ENCODE data around the gene WT1.
A peak's percentile ranks its signal among the peaks of the same experiment; 100 is the strongest.

The WT1 gene

DNA sequence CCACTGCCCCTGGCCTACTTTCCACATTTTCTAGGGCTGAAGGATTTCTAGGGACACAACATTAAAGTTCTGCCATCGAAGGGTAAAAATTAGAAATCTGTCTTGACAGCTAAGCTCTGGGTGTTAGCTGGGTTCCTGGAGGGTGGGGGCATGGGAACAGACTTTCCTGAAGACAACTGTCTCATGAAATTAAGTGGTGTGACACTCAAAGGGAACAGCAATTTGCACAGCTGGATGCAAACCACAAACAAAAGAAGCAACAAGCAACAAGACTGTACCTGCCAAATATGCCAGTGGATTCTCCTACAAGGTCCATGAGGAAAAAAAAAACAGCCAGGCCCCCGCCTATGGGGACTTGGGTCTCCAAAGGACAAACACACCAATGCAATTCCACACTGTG, 32.5 kb downstream of the WT1 start:
- no peak for DNase-seq (ENCODE audit: low read depth, low spot score)
- in situ Hi-C loops (cut with HindIII; ENCODE audit: low sequenced_read_pairs) = no loop called here
- H3K4me3 ChIP-seq (ENCODE audit: low read depth, low read length) = no peak overlapping the region
- TF ChIP-seq, protein P1, sequence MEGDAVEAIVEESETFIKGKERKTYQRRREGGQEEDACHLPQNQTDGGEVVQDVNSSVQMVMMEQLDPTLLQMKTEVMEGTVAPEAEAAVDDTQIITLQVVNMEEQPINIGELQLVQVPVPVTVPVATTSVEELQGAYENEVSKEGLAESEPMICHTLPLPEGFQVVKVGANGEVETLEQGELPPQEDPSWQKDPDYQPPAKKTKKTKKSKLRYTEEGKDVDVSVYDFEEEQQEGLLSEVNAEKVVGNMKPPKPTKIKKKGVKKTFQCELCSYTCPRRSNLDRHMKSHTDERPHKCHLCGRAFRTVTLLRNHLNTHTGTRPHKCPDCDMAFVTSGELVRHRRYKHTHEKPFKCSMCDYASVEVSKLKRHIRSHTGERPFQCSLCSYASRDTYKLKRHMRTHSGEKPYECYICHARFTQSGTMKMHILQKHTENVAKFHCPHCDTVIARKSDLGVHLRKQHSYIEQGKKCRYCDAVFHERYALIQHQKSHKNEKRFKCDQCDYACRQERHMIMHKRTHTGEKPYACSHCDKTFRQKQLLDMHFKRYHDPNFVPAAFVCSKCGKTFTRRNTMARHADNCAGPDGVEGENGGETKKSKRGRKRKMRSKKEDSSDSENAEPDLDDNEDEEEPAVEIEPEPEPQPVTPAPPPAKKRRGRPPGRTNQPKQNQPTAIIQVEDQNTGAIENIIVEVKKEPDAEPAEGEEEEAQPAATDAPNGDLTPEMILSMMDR (IDR thresholded peaks at IDR 0.05; ENCODE audit: low read depth, low read length) = no peak

DNA sequence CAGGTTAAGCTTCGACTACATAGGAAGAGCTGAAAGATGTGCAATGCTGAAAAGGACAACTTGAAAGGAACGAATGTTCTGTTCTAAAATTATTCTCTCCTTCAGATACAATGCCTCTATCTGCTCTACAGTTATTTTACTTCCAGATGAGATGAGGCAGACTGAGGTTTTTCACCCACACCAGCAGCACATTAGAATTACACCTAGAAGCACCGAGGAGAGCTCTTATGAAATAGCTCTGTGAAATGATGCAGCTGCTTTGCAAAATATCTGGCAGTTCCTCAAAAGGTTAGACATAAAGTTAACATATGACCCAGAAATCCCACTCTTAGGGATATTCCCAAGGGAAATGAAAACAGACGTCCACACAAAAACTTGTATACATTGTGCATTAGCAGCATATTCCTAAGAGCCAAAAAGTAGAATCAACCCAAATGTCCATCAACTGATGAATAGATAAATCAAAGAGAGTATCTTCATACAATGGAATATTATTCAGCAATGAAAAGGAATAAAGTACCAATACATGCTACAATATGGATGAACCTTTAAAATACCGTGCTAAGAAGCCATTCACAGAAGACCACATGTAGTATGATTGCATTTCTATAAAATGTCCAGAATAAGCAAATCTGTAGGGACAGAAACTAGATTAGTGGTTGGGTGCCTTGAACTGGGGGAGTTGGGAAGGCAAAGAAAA, 34.5 kb downstream of the WT1 start:
- in situ Hi-C loops (cut with HindIII; ENCODE audit: low sequenced_read_pairs) = no loop called here
- TF ChIP-seq, protein P1 (IDR thresholded peaks at IDR 0.05; ENCODE audit: low read depth, low read length) = no peak
- no peak for DNase-seq (ENCODE audit: low read depth, low spot score)

DNA sequence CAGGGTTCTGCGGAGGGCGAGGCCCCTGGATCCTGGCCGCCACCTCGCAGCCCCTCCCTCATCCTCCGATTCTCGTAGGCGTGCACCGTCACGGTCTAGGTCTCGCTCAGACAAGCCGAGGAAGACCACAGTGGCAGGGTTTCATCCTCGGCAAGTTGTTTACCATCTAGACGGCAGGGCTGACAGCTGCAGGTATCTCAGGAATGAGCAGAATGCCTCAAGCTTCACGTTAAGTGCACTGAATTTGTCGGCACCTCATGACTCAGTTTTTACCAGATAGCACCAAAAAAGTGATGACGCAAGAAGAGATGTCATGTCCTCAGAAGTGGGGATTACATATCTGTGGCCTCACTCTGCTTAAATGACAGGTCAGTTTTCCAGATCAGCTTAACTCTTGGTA, 35.1 kb downstream of the WT1 start:
- TF ChIP-seq, protein P1 (IDR thresholded peaks at IDR 0.05; ENCODE audit: low read depth, low read length) = no peak
- no peak for DNase-seq (ENCODE audit: low read depth, low spot score)
- no peak overlapping the region for H3K4me3 ChIP-seq (ENCODE audit: low read depth, low read length)
- in situ Hi-C loops (cut with HindIII; ENCODE audit: low sequenced_read_pairs) = no loop called here

More for the DNA sequence above, 34.5 kb downstream of the WT1 start:
- no peak overlapping the region for H3K4me3 ChIP-seq (ENCODE audit: low read depth, low read length)

DNA sequence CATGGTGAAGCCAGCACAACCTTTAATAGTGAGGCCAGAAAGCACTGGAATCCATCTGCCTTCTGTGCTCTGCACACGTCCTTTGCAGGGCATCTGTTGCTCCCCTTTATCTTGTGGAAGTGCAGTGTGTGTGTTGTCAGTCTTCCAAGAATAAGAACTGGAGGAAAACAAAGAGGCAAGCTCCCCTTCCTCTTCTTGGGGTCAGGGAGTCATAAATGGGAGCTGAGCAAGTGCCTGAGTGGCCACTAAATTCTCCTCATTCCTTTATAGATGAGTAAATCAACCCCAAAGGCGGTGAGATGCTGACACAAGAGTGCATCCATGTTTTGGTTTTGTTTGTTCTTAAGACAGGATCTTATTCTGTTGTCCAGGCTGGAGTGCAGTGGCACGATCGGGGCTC, 38.3 kb downstream of the WT1 start:
- DNase-seq (ENCODE audit: low read depth, low spot score) = peak; percentile 16
- in situ Hi-C loops (cut with HindIII; ENCODE audit: low sequenced_read_pairs) = no loop called here
- no peak overlapping the region for H3K4me3 ChIP-seq (ENCODE audit: low read depth, low read length)
- TF ChIP-seq, protein P1 (IDR thresholded peaks at IDR 0.05; ENCODE audit: low read depth, low read length) = no peak

DNA sequence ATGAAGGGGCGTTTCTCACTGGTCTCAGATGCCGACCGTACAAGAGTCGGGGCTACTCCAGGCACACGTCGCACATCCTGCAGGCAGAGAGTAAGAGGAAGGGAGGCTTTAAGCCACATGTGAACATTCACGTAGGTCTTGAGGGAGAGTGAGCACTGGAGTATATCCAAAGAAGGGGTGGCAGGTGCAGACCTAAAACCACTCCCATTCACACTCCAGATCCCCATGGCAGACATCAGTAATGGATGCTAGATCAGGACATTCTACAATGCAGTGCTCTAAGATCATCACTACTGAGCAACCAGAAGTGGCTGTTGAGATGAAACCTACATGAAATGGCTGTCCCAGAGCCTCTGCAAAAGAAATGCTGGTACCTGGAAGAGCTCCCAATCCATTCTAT, 39.0 kb downstream of the WT1 start:
- TF ChIP-seq, protein P1 (IDR thresholded peaks at IDR 0.05; ENCODE audit: low read depth, low read length) = no peak
- in situ Hi-C loops (cut with HindIII; ENCODE audit: low sequenced_read_pairs) = no loop called here
- DNase-seq (ENCODE audit: low read depth, low spot score) = no peak
- no peak overlapping the region for H3K4me3 ChIP-seq (ENCODE audit: low read depth, low read length)

DNA sequence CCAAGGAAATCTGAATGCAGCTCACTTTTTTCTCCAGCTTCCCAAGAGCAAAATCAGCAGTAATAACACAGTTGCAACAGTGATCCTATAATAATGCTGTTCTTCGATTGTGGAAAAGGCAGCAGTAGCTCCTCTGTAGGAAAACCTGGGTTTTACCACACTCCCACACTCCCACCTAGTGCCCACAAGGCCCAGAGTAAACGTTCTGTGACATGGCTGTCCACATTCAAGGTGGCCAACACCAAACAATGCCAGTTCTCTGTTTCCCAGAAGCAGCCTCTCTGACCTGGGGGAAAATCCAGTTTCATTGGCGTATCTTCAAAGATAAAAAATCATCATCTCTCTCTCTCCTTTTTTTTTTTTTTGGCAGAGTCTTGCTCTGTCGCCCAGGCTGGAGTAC, 40.2 kb downstream of the WT1 start:
- in situ Hi-C loops (cut with HindIII; ENCODE audit: low sequenced_read_pairs) = no loop called here
- no peak overlapping the region for H3K4me3 ChIP-seq (ENCODE audit: low read depth, low read length)
- no peak for DNase-seq (ENCODE audit: low read depth, low spot score)
- TF ChIP-seq, protein P1 (IDR thresholded peaks at IDR 0.05; ENCODE audit: low read depth, low read length) = no peak
